HG02973 (cell line): ENCODE data around the gene TOR1B.

Experiments
- ATAC-seq: cut with Tn5 transposase; IDR thresholded peaks from one replicate; pipeline ENCODE4 v1.9.1; 2021; ENCODE audit warnings: moderate library complexity; ENCODE audit not compliant: unreplicated experiment

Gene TOR1B

GRCh38 chr9:129839324-129840023, 36.5 kb downstream of the TOR1B start:
- no peak for ATAC-seq

GRCh38 chr9:129840034-129840433, 37.0 kb downstream of the TOR1B start:
- no peak for ATAC-seq

- ATAC-seq: no peak
Measured at GRCh38 chr9:129841071-129841470, 38.1 kb downstream of the TOR1B start.

GRCh38 chr9:129845373-129845772, 42.4 kb downstream of the TOR1B start:
- ATAC-seq: no peak

GRCh38 chr9:129848712-129849441, 45.9 kb downstream of the TOR1B start:
- no peak for ATAC-seq

GRCh38 chr9:129849901-129850300, 46.9 kb downstream of the TOR1B start:
- no peak for ATAC-seq

- ATAC-seq: no peak
Measured at GRCh38 chr9:129850821-129851550, 48.0 kb downstream of the TOR1B start.

- ATAC-seq: no peak
Measured at GRCh38 chr9:129851821-129852220, 48.8 kb downstream of the TOR1B start.

GRCh38 chr9:129852579-129852978, 49.6 kb downstream of the TOR1B start:
- no peak for ATAC-seq

- no peak for ATAC-seq
Measured at GRCh38 chr9:129853614-129854013, 50.6 kb downstream of the TOR1B start.

GRCh38 chr9:129854588-129855110, 51.7 kb downstream of the TOR1B start:
- ATAC-seq: no peak

GRCh38 chr9:129857207-129857606, 54.2 kb downstream of the TOR1B start:
- ATAC-seq: no peak

GRCh38 chr9:129858167-129858962, 55.4 kb downstream of the TOR1B start:
- no peak for ATAC-seq
